B cell (primary cell): ENCODE data around the gene EFHB.

ENCODE experiments used
- CTCF ChIP-seq: fragments of 200-600 bp; IDR thresholded peaks from one replicate; pipeline ENCODE4 v1.8.0; 2022; ENCODE audit warnings: antibody characterized with exemption, mild to moderate bottlenecking
- EZH2 ChIP-seq: IDR thresholded peaks from 2 replicates; pipeline ENCODE4 v1.6.1; 2012; ENCODE audit warnings: borderline replicate concordance, low read depth, mild to moderate bottlenecking, moderate library complexity, low read length; ENCODE audit not compliant: insufficient read depth, poor library complexity, severe bottlenecking

- TF ChIP-seq CTCF, result no peak
- TF ChIP-seq EZH2, result no peak
Measured at GRCh38 chr3:19947549-19948225, 13.7 kb upstream of the EFHB start.
